Fibroblast of lung (primary cell): ENCODE results near the gene LAMA4.

Source experiments
- CTCF ChIP-seq, 2 donors: IDR thresholded peaks in 1 of 2; conservative IDR thresholded peaks in 1 of 2; 1 replicate in 1 of 2; 2 replicates in 1 of 2; pipeline ENCODE4 v1.5.1; 2011 to 2012; ENCODE audit warnings: low read length in 2 of 2, control low read depth in 1 of 2, inconsistent platforms in 1 of 2, low read depth in 1 of 2, mild to moderate bottlenecking in 1 of 2
- EZH2 ChIP-seq: IDR thresholded peaks from 2 replicates; pipeline ENCODE4 v1.5.1; 2012; ENCODE audit warnings: low read length, control low read depth, mild to moderate bottlenecking; ENCODE audit errors: missing control alignments

GRCh38 chr6:112155886-112156285 is 98.5 kb downstream of the LAMA4 start:
- TF ChIP-seq CTCF (conservative IDR thresholded peaks at IDR 0.05 in 1 of 2, IDR thresholded peaks at IDR 0.05 in 1 of 2; ENCODE audit: low read depth in 1 of 2, low read length in 2 of 2) = no peak
- TF ChIP-seq EZH2 = no peak
